GM21390 (cell line): ENCODE data around the gene RBM19.
"Not testable (repeated sequence)": the region's sequence is repeated elsewhere in the genome, so short reads cannot be mapped to it uniquely, and the experiment has no call there.

Source experiments
- ATAC-seq: cut with Tn5 transposase; IDR thresholded peaks from one replicate; pipeline ENCODE4 v1.9.1; 2021; ENCODE audit not compliant: unreplicated experiment

The RBM19 gene

GRCh38 chr12:113815031-113815430 lies 151.1 kb downstream of the RBM19 start:
- ATAC-seq = no peak

DNA sequence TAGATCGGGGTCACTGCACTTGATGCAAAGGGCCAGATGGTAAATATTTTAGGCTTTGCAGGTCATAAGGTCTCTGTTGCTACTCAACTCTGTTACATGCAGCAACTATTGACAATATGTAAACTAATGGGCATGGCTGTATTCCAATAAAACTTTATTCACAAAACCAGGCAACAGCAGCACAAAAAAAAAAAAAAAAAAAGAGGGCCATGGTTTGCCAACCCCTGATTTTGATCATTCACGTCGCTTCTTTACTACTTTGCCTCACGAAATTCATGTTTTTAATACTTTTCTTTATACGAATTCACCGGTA lies 152.9 kb downstream of the RBM19 start:
- no peak for ATAC-seq

DNA sequence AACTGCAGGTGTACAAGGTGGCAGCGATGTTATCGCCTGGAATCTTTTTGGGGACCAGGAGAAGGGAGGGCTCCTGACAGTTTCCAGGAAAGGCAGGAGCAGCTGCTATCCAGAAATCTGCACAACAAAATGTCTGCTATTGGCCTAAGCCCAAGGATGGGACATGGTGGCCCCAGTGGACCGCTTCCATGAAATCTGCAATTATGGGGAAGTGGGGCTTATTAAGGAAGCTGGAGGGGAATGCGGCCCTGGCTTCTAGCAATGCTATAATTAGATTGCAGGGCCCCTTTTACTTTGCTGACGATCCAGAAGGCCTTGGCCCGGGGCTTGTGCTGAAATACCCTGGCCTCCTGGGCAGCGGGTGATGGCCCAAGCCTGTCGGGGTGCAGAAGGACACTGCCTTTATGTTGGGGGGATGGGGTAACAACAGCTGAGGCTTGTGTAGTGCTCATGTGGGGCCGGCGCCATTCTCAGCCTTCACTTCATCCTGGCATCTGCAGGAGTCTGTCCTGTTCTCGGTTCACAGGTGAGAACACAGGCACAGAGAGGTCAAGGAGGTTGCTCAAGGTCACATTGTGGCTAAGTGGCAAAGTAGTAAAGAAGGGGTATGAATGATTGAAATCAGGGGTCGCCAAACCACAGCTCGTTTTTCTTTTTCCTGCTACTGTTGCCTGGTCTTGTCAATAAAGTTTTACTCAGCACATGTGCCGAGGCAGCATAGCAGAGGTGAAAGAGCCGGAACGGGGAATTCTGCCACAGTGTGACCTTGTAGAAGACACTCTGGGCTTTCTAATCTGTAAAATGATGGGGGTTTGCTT lies 153.5 kb downstream of the RBM19 start:
- no peak for ATAC-seq

- ATAC-seq = not testable (repeated sequence)
Measured at GRCh38 chr12:113809462-113810220, 156.5 kb downstream of the RBM19 start.

DNA sequence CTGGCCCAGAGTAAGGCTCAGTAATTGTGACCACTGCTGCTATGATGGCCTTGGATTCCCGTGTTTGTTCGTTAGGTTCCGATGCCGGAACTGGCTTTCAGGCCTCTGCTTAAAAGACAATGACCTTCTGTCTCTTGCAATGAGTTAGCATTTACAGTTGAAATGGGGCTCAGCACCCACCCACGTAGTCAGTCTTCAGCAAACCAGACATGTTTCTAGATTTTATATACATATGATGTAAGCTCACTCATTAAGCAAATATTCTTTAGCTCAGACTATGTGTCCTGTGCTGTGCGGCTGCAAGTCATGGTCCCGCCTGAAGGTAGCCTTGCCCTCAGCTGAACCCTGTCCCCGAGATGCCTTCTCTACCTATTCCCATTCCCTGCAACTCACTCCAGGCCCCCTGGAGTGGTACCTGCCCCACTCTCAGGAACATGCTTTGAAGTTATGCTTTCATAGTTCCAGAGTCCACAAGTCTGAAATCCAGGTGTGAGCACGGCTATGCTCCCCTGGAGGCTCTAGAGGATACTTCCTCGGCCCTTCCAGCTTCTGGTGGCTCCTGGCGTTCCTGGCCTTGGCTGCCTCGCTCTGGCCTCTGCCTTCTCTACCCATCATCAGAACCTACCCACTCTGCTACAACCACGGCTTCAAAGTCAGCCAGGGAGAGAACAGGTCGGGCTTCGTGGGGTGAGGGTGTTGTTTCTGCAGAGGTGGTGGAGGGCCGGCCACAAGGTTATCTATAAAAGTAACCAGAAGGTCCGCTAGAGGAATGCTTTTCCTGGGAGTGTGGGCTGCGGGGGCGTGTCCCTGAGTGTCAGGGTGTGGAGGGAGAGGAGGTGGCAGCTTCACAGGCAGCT lies 157.8 kb downstream of the RBM19 start:
- no peak for ATAC-seq

DNA sequence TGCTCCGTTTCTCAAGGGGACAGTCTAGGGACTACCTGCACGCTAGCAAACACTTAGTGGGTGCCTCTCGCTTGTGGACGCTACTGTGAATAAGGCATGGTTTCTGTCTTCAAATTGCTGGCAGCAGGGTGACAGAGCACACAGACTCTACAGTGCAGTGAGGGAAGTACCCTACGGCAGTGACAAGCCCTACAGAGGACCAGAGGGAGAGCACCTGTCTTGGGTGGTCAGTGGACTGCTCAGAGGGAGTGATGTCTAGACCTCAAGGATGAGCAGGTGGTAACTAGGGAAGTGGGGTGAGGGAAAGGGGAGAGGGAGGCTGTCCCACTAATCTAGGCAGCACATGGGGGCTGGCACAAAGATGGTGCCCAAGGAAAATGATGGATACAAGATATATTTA lies 160.5 kb downstream of the RBM19 start:
- no peak for ATAC-seq

DNA sequence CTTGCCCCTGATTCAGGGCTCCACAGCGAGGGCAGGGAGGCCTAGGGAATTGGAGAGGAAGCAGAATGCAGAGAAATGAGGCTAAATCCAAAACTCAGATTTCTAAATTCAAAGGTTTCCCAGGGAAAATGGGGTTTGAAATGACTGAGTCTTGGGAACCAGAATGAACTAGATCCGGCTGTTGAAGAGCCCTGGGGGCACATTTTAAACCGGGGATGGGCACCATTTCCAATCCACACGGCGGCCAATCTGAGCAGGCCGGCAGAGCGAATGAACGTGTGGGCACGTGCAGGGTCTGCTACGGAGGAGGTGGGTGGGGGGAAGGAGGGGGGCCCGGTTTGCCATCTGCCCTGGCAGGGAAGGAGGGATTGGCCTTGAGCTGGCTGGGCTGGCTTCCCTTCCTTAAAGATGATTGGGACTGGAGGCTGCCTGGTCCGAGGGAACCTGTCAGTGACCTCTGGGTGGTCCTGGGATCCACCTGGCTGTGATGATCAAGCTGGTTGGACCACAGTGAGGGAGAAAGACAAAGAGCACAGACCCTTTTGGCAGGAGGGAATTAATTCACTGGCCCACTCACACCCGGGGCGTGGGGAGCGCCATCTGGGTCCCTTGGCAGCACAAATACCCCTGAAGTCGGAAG lies 161.0 kb downstream of the RBM19 start:
- no peak for ATAC-seq

DNA sequence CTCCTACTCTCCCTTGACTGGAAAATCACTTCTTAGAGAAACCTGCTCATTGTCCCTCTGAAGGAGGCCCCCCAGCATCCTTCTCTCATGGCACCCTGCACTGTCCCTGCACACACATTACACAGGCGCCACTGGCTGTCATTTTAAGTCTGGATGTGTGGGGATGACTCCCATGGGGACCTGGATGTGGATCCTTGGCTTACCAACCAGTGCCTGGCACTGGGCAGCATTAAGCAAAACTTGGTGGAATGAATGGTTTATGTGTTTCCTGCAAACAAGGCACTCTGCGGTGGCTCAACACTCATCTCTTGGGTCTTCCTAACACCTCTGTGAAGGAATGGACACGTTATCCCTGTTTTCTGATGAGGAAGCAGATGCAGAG lies 162.4 kb downstream of the RBM19 start:
- no peak for ATAC-seq

DNA sequence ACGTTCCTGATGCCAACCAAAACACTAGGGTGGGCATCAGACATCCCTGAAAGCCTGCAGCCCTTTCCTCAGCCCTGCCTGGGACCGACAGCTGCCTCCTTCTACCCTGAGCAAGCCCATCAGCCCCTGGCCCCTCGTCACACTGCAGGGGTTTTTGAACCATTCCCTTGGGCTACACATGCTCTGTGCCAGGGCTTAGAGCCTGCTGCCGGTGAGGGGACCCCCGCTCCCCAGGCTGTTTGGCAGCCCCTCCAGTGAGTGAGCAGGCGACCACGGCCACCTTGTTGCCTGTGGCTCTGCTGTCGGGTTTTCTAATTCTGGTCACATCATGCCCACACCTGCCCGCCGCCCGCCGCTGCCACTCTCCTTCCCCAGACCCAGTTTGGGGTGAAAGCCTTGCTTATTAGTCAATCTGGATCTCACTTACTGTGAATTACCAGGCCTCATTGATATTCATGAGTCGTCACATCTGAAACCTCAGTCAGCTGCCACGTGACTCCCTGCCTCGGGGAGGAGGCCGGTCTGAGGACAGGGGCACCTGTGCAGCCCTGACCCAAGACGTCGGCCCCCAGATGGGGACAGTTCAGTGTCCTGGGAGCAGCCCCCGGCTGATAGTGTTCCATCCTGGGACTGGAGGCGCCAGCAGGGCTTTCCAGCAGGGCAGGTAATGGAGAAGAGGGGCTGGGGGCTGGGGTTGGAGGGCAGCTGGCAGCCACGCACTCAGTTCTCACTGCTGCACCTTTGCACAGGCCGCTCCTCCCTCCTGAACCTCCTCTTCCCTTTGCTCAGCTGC lies 163.0 kb downstream of the RBM19 start:
- no peak for ATAC-seq

DNA sequence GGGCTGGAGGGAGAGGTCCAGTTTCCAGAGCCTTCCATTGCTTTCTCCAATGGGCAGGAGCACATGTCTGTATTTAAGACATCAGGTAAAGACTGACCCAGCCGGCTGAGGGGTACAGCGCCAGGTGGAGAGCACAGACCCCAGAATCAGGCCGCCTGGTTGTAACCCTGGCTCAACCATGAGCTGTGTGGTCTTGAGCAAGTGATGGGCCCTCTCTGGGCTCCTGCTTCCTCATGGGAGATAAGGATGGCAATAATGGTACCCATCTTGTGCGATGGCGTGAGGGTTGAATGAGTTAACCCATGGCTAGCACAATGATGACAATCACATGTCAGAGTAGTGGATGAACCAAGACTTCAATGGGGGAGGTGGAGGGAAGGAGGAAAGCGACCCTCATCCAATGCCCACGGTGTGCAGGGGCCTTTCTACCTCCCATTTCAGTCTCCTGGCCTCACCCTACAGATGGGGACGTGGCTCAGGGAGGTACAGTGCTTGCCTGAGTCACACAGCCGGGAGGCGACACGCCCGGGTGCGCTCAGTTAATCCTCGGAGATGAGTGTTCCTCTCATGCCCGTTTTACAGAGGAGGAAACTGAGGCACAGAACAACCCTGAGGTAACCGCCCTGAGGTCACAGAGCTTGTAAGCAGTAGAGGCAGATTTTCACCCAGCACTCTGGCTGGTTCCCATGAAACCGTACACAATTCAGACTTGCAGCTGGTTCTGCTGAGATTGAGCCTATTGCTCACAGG lies 163.9 kb downstream of the RBM19 start:
- no peak for ATAC-seq

- ATAC-seq = no peak
Measured at GRCh38 chr12:113800201-113800600, 165.9 kb downstream of the RBM19 start.

DNA sequence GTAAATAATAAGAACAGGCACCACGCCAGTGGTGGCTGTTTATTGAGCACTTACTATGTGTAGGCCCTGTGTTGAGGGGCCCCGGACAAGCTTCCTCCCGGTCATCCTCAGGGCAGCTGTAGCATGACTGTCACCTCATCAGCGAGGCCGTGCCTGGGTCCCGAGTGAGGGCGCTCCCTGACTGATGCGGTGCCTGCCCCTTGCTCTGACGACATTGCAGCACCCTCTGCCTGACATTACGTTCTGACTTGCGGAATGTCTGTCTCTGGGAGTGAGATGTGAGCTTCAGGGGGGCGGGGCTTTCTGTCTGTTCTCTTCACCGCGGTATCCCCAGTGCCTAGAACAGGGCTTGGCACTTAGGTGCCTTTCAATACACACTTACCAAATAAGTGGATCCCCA lies 167.6 kb downstream of the RBM19 start:
- no peak for ATAC-seq

DNA sequence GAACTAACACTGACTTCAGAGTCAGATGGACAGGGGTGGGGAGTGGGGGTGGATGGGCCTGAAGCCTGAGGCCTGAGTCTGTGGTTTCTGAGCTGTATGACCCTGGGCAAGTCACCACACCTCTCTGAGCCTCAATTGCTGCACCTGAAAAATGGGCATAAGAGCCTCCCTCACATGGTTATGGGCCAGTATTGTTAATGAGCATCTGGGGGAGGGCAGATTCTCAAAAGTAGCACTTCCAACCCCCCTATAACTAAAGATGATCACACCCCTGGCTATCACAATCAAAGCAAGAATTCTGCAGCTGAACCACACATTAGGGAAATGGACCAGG lies 168.6 kb downstream of the RBM19 start:
- no peak for ATAC-seq

DNA sequence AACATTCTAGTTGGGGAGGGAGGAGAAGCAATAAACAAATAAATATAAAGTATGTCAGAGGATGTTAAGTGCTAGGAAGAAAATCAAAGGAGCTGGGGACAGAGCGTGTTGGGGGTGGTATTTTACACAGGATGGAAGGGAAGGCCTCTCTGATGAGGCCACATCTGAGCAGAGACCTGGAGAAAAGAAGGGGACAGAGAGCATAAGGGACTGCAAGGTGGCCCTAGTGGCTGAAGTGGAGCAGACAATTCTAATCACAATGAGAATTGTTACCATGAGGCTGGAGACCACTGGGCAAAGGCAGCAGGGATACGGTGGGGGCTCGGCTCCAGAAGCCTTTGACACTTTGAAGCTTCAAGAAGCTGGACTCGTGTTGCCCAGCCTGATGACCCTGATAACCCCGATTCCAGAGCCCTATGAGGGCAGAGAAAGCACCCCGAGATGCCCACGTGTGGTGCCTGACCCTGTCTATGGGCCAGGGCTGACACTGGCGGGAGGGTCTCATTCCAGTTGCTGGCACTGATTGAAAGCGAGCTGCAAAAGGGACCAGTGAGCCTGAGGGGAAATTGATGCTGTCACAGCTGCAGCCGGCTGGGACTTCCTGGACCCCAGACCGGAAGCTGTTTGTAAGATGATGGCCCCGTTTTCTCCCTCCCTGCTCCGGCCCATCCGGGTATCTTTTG lies 169.1 kb downstream of the RBM19 start:
- no peak for ATAC-seq

DNA sequence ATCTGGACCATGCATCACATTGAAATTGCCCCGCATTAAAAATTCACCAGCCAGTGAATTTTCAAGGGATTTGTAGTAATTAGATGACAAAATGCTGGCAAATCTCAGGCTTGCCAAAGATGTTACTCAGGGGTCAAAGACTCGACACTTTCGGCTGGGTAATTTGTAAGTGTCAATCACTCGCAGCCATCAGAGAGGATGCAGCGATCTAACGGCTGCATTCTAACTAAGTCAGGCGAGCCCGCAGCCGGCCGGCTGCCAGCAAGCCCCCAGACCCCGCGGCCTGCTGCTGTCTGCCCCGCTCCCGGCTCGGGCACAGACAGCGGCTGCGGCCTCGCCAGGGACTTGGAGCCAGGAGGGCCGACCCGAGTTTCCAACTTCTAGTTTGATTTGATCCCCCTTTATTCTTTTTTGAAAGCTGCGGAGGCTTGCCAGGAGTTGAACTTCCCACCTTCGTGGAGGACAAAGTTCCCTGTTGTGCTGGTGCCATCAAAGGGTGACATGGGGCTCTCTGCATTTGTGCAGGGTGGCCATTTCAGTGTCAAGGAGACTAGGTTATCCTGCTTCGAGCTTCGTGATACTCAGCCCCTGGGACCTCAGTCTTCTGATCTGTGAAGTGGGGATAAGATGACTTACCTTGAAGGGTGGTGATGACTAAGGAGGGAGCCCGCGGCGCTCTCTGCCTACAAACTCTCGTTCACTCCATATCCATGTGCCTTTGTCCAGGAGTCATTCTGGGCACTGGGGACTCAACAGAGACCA lies 169.9 kb downstream of the RBM19 start:
- ATAC-seq = no peak

DNA sequence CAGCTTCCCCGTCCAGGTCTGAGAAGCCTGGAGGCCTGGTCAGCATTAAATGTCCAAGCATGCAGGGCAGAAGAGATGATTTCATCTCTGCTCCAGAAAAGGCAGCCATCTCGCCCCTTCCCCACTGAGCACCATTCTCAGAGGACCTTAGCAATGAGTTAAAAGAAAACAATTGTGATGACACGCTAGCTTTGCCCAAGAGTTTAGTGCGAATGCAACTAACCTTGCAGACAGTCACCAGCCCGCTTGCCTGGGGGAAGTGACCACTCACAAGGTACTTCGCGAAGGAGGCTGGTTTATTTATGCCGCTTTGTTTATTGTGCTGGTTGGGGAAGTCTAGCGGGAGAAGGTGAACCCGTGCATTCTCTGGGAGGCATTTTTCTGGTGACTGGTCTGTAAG lies 170.7 kb downstream of the RBM19 start:
- ATAC-seq = no peak

DNA sequence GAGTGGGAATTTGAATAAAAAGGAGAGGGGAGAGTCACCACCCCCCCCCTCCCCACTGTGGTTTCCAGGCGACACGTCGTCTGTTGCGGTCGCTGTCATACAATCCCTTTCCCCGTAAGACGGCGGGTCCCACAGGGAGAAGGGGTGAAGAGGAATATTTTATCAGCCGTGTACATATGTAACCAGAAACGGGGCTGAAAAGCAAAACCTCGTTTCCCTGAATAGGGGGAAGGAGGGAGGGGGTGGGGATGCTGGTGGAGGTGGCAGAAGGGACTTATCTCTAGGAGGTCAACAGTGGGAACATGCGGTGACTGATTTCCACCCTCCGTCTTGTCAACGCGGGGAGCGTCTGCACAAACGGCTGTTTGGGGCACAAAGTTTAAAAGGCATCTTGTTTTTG lies 171.4 kb downstream of the RBM19 start:
- no peak for ATAC-seq

- ATAC-seq = no peak
Measured at GRCh38 chr12:113793250-113793649, 172.9 kb downstream of the RBM19 start.

GRCh38 chr12:113792450-113792849 lies 173.7 kb downstream of the RBM19 start:
- no peak for ATAC-seq
